Central memory CD8-positive, alpha-beta T cell (primary cell): Measurements from ENCODE around the gene ACAD9.

Experiments used
- ATAC-seq: fragments of 150-1000 bp; cut with Tn5 transposase; replicated peaks from 2 replicates; pipeline ENCODE4 v1.10.0; 2022; ENCODE audit warnings: mild to moderate bottlenecking, moderate FRiP score, moderate number of reproducible peaks; ENCODE audit not compliant: poor library complexity, severe bottlenecking; ENCODE audit errors: extremely low read depth
- DNase-seq, 2 donors: peaks; one replicate each; pipeline ENCODE4 v3.0.0; 2021; ENCODE audit warnings: low spot score in 2 of 2
- H3K27ac Mint-ChIP-seq: one replicate; pipeline ENCODE4 v1.8.0; 2022; ENCODE audit warnings: low read depth, mild to moderate bottlenecking, moderate library complexity, mixed read lengths
- H3K27me3 Mint-ChIP-seq: one replicate; pipeline ENCODE4 v1.8.0; 2022; ENCODE audit warnings: mixed read lengths
- H3K36me3 Mint-ChIP-seq: one replicate; pipeline ENCODE4 v1.8.0; 2022; ENCODE audit warnings: mild to moderate bottlenecking, moderate library complexity, mixed read lengths; ENCODE audit not compliant: insufficient read depth
- H3K4me1 Mint-ChIP-seq: one replicate; pipeline ENCODE4 v1.8.0; 2022; ENCODE audit warnings: mixed read lengths
- H3K4me3 Mint-ChIP-seq: one replicate; pipeline ENCODE4 v1.8.0; 2022; ENCODE audit warnings: mild to moderate bottlenecking, moderate library complexity, mixed read lengths
- H3K9me3 Mint-ChIP-seq: one replicate; pipeline ENCODE4 v1.8.0; 2022; ENCODE audit warnings: mixed read lengths

ACAD9 gene

DNA sequence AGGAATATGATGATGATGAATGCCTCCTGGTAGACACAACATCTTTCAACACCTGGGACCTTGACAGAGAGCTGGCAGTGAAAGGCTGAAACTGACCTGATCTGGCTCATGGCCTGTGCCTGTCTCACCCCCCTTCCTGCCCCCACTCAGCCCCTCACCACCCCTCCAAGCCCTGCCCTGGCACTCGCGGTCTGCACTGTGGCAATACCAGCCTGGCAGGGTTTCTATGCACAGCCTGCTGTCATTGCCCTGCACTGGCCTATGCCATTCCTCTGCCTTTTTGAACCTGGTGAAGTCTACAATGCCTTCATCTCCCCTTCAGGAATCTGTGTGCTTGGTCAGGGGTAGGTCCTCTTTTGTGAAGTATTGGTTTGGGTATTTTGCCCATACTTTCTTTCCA, 56.5 kb downstream of the ACAD9 start:
- DNase-seq (no peak), ATAC-seq (no peak)
- Mint-ChIP-seq H3K27ac (no peak overlapping the region), H3K4me3 (no peak overlapping the region), H3K27me3 (peaks cover 63% of the 10 kb centered on the region), H3K9me3 (no peaks in the 10 kb centered on the region), H3K36me3 (no peaks in the 10 kb centered on the region), H3K4me1 (no peaks in the 10 kb centered on the region)

DNA sequence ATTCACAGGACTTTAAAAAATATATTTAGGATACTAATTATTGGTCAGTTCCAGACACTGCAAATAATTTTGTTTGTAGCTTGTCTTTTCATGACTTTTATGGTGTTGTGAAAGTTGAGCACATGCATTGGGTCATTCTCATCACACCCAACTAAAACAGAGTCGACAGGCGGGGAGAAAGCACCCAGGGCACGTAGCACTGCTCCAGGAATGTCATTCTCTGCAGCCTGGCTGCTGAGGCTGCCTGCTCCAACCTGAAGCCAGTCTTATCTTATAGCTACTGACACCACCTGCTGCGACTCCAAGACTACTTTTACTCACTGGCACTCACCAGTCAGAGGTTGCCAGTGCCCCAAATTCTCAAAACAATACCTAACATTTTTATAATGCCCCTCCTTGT, 56.9 kb downstream of the ACAD9 start:
- peaks cover 63% of the 10 kb centered on the region for H3K27me3 Mint-ChIP-seq
- DNase-seq = no peak
- no peak for ATAC-seq
- no peaks in the 10 kb centered on the region for H3K36me3 Mint-ChIP-seq
- no peak overlapping the region for H3K27ac Mint-ChIP-seq
- H3K4me1 Mint-ChIP-seq = no peaks in the 10 kb centered on the region
- H3K9me3 Mint-ChIP-seq = no peaks in the 10 kb centered on the region
- no peak overlapping the region for H3K4me3 Mint-ChIP-seq

DNA sequence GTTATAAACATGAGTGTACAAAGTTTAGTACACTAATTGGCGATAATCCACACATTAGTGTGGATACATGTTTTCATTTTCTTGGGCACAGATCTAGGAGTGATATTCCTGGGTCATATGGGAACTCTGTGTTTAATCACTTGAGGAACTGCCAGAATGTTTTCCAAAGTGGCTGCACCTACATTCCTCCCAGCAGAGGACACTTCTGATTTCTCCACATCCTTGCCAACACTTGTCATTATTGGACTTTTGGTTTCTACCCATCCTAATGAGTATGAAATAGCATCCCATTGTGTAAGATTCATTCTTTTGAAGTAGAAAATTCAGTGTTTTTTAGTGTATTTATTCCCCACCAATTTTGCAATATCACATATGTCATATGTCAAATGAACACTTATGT, 60.8 kb downstream of the ACAD9 start:
- H3K27ac Mint-ChIP-seq = no peak overlapping the region

DNA sequence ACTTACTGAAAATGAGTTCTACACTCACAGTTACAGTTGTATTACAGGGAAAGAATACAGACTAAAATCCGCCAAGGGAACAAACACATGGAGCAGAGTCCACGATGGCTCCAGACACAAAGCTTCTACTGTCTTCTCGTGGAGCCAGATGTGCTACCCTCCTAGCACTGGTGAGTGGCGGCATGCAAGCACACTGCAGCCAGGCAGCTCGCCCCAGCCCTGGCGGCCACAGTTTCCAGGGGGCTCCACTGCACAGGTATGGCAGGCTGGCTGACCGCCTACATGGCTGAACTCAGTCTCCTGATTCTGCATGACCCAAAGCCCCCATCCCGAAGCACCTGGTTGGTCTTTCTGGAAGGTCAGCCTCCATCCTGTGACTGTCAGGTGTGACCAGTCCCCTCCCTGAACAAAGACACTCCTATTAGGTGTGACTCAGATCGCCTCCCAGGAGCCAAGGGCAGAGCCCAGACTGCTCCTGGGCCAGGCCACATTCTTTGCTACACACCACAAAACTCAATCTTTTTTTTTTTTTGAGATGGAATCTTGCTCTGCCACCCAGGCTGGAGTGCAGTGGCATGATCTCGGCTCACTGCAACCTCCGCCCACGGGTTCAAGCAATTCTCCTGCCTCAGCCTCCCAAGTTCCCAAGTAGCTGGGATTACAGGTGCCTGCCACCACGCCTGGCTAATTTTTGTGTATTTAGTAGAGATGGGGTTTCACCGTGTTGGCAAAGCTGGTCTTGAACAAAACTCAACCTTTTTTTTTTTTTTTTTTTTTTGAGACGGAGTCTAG, 62.9 kb downstream of the ACAD9 start:
- no peaks in the 10 kb centered on the region for H3K9me3 Mint-ChIP-seq
- H3K4me3 Mint-ChIP-seq = no peak overlapping the region
- no peak overlapping the region for H3K27ac Mint-ChIP-seq
- ATAC-seq (no peak), DNase-seq (no peak)
- H3K4me1 Mint-ChIP-seq = no peaks in the 10 kb centered on the region
- H3K36me3 Mint-ChIP-seq = no peaks in the 10 kb centered on the region
- H3K27me3 Mint-ChIP-seq = peaks cover 35% of the 10 kb centered on the region

More for the DNA sequence above, 60.8 kb downstream of the ACAD9 start:
- H3K9me3 Mint-ChIP-seq = no peaks in the 10 kb centered on the region
- ATAC-seq = no peak
- DNase-seq = no peak
- peaks cover 47% of the 10 kb centered on the region for H3K27me3 Mint-ChIP-seq
- H3K4me3 Mint-ChIP-seq = no peak overlapping the region
- no peaks in the 10 kb centered on the region for H3K36me3 Mint-ChIP-seq
- H3K4me1 Mint-ChIP-seq = no peaks in the 10 kb centered on the region

DNA sequence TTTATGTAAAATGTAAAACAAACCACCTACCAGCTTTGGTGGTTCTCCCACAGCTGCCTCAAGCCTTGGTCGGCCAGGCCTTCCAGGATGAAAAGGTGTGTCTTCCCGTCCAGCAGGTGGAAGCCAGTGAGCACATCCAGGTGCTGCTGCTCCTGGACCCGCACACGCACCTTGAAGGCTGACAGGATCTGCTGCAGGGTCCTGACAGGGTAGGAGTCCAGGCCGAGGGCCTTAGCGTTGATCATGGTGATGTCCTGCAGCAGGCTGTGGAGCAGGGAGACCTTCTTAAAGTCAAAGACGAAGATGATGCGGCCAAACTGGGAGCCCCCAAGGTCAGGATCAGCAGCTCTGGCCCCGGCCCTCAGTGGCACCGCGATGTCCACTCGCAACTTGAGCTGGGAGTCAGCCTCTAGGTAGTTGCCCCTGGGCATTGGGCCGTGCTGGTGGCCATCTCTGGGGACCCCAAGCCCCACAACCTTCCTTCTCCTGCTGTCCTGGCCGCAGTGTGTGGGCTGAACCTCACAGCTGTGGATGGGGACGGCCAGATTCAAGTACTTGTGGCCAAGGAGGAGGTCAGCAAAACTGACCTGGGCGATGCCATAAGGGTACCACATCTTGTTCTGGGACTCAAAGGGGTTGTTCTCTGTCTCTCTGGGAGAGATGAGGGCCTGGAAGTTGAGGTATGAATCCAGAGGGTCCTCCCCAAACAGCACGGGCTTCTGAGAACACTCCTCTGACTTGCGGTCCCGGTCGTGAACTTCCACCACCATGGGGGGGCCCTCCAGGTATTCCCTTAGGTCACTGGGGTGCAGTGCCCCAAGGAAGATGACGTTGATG, 65.8 kb downstream of the ACAD9 start:
- no peaks in the 10 kb centered on the region for H3K36me3 Mint-ChIP-seq
- H3K9me3 Mint-ChIP-seq = no peaks in the 10 kb centered on the region
- ATAC-seq (no peak), DNase-seq (no peak)
- no peak overlapping the region for H3K27ac Mint-ChIP-seq
- no peak overlapping the region for H3K4me3 Mint-ChIP-seq
- peaks cover 15% of the 10 kb centered on the region for H3K27me3 Mint-ChIP-seq
- H3K4me1 Mint-ChIP-seq = no peaks in the 10 kb centered on the region

DNA sequence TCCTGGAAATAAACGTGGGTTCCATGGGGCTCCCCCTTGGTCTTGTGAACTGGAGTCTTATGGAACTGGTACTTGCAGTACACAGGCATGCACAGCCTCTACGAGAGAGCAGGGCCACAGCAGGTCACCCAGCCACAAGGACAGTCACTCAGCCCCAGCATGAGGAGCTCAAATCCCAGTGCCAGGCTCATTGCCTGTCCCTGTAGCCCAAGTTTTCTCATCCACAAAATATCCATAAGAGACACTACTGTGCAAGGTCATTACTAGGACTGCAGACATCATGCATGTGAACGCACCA, 66.4 kb downstream of the ACAD9 start:
- DNase-seq (no peak), ATAC-seq (no peak)
- peaks cover 11% of the 10 kb centered on the region for H3K27me3 Mint-ChIP-seq
- H3K9me3 Mint-ChIP-seq = no peaks in the 10 kb centered on the region
- no peaks in the 10 kb centered on the region for H3K4me1 Mint-ChIP-seq
- H3K36me3 Mint-ChIP-seq = no peaks in the 10 kb centered on the region
- no peak overlapping the region for H3K4me3 Mint-ChIP-seq
- no peak overlapping the region for H3K27ac Mint-ChIP-seq

DNA sequence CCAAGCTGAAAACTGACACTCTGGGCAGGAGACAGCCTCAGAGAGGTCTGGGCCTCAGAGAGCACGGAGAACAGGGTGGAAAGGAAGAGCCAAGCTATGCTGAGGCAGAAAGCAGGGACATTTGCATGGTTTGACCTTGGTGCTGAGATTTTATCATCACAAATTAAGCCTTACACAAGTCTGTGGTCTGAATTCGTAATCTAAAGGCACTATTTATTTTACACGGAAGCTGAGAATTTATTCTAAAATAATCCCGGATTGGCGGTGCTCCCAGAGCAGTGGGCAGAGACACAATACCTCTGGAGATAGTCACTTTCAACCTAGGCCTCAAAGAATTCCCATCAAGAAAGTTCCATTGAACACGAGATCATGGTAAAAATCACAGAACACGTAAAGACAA, 67.0 kb downstream of the ACAD9 start:
- H3K27me3 Mint-ChIP-seq = peaks cover 11% of the 10 kb centered on the region
- H3K4me1 Mint-ChIP-seq = no peaks in the 10 kb centered on the region
- no peaks in the 10 kb centered on the region for H3K36me3 Mint-ChIP-seq
- ATAC-seq (no peak), DNase-seq (no peak)
- no peak overlapping the region for H3K27ac Mint-ChIP-seq
- no peak overlapping the region for H3K4me3 Mint-ChIP-seq
- no peaks in the 10 kb centered on the region for H3K9me3 Mint-ChIP-seq

DNA sequence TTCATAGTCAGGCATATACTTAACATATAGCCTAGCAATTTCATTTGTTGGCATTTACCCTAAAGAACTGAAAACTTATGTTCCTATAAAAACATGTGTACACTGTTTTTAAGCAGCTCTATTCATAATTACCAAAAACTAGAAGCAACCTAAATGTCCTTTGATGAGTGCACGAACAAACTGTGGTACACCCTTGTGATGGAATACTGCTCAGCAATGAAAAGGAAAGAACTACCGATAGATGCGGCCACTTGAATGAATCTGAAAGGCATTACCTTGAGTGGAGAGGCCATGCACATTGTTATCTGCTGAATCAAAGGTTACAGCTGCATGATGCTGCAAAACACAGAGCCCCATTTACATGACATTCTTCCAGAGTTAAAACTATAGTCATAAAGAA, 69.7 kb downstream of the ACAD9 start:
- H3K27me3 Mint-ChIP-seq = peaks cover 9% of the 10 kb centered on the region
- ATAC-seq (no peak), DNase-seq (no peak)
- no peak overlapping the region for H3K4me3 Mint-ChIP-seq
- H3K9me3 Mint-ChIP-seq = no peaks in the 10 kb centered on the region
- H3K27ac Mint-ChIP-seq = no peak overlapping the region
- H3K4me1 Mint-ChIP-seq = no peaks in the 10 kb centered on the region
- no peaks in the 10 kb centered on the region for H3K36me3 Mint-ChIP-seq

DNA sequence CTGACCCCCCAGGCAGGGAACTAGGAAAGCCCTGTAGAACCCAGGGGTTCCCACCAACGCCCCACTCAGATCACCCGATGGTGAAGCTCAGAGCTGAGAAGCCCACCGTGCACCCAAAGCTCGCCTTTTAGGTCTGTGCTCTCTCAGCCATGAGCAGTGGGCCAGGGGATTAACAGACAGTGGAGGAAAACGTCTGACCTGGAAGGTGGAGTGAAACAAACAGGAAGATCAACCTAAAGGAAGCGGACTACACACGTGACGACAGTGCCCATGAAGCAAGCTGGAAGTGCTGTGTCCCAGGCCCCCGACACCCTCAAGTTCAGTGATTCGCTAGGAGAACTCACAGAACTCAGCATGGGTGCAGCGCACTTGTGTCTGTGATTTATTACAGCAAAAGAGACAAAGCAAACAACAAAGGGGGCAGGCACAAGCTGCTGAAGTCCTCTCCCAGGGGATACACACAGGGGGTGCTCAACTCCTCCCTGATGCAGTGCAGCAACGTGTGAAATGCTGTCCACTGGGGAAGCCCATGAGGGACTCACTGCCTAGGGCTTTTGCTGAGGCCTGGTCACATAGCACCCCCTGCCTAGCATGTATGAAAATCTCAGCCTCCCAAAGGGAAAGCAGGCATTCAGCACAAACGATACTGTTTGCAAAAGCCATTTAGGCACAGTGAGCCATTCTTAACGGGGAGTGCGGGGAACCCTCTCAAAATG, 71.0 kb downstream of the ACAD9 start:
- H3K36me3 Mint-ChIP-seq = no peaks in the 10 kb centered on the region
- no peak overlapping the region for H3K4me3 Mint-ChIP-seq
- H3K4me1 Mint-ChIP-seq = no peaks in the 10 kb centered on the region
- no peak overlapping the region for H3K27ac Mint-ChIP-seq
- no peak for ATAC-seq
- no peaks in the 10 kb centered on the region for H3K9me3 Mint-ChIP-seq
- DNase-seq = no peak
- H3K27me3 Mint-ChIP-seq = no peaks in the 10 kb centered on the region

DNA sequence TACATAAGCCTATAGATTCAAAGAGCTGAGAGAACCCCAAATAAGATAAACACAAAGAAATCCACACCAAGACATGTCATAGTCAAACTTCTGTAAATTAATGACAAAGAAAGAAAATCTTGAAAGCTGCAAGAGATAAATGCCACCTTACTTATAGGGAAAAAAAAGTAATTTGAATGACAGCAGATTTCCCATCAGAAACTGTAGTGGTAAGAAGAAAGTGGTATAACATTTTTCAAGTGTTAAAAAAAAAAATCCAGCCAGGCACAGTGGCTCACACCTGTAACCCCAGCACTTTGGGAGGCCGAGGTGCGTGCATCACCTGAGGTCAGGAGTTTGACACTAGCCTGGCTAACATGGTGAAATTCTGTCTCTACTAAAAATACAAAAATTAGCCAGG, 77.0 kb downstream of the ACAD9 start:
- Mint-ChIP-seq H3K27me3 (peaks cover 18% of the 10 kb centered on the region), H3K36me3 (no peaks in the 10 kb centered on the region), H3K4me1 (no peaks in the 10 kb centered on the region), H3K9me3 (no peaks in the 10 kb centered on the region), H3K27ac (no peak overlapping the region), H3K4me3 (no peak overlapping the region)
- no peak for DNase-seq
- ATAC-seq = no peak
